Liver (tissue), 9 donors: ENCODE measurements around the gene CAPN7. TPM values are rescaled to one million over a fixed set of nuclear protein-coding genes. Genes with fewer than 3 reads are reported as not detected.

Experiments
- DNase-seq: peaks from one replicate; pipeline ENCODE4 v3.0.0-alpha.2; 2017; ENCODE audit warnings: low spot score
- H3K27ac ChIP-seq, 2 donors: one replicate each; pipeline ENCODE4 v1.7.0; 2013; ENCODE audit warnings: inconsistent platforms in 2 of 2, low read length in 2 of 2, control low read depth in 1 of 2, low read depth in 1 of 2, mild to moderate bottlenecking in 1 of 2
- H3K27me3 ChIP-seq, 4 donors: one replicate each; pipeline versions ENCODE4 v1.6.1 to v1.7.0; 2013; ENCODE audit warnings: low read length in 3 of 4, inconsistent platforms in 1 of 4, mild to moderate bottlenecking in 1 of 4, moderate library complexity in 1 of 4; ENCODE audit not compliant: control insufficient read depth in 4 of 4, insufficient read depth in 4 of 4
- H3K36me3 ChIP-seq, 4 donors: one replicate each; pipeline versions ENCODE4 v1.6.1 to v1.7.0; 2013; ENCODE audit warnings: low read length in 3 of 4, mild to moderate bottlenecking in 3 of 4, low read depth in 1 of 4, moderate library complexity in 1 of 4; ENCODE audit not compliant: control insufficient read depth in 4 of 4, insufficient read depth in 3 of 4
- H3K4me1 ChIP-seq, 4 donors: one replicate each; pipeline versions ENCODE4 v1.6.1 to v1.7.0; 2013; ENCODE audit warnings: low read length in 3 of 4, mild to moderate bottlenecking in 3 of 4, moderate library complexity in 1 of 4; ENCODE audit not compliant: control insufficient read depth in 4 of 4, insufficient read depth in 4 of 4
- H3K4me3 ChIP-seq, 3 donors: one replicate each; pipeline versions ENCODE4 v1.6.1 to v1.7.0; 2013; ENCODE audit warnings: low read length in 3 of 3, control low read depth in 1 of 3, low read depth in 1 of 3, mild to moderate bottlenecking in 1 of 3
- H3K9ac ChIP-seq, 2 donors: one replicate each; pipeline ENCODE4 v1.7.0; 2013; ENCODE audit warnings: low read length in 2 of 2, mild to moderate bottlenecking in 2 of 2, moderate library complexity in 2 of 2, control low read depth in 1 of 2, low read depth in 1 of 2
- H3K9me3 ChIP-seq, 4 donors: one replicate each; pipeline versions ENCODE4 v1.6.1 to v1.7.0; 2013; ENCODE audit warnings: low read length in 3 of 4; ENCODE audit not compliant: control insufficient read depth in 4 of 4
- CTCF ChIP-seq: fragments of 150-350 bp; IDR thresholded peaks from 2 replicates; pipeline ENCODE4 v1.5.1; 2017; ENCODE audit warnings: improper control_type of control experiment, low read depth, low read length; ENCODE audit not compliant: missing input control
- EGR1 ChIP-seq, 2 donors: IDR thresholded peaks; 2 replicates each; pipeline ENCODE4 v1.6.1; 2016 to 2018; ENCODE audit warnings: antibody characterized with exemption in 2 of 2, low read depth in 2 of 2
- FOXA1 ChIP-seq: IDR thresholded peaks from 2 replicates; pipeline ENCODE4 v1.6.1; 2016; ENCODE audit warnings: antibody characterized with exemption
- FOXA2 ChIP-seq: IDR thresholded peaks from 2 replicates; pipeline ENCODE4 v1.6.1; 2016; ENCODE audit warnings: antibody characterized with exemption
- GABPA ChIP-seq, 2 donors: IDR thresholded peaks in 1 of 2; conservative IDR thresholded peaks in 1 of 2; 2 replicates each; pipeline ENCODE4 v1.6.1; 2016; ENCODE audit warnings: antibody characterized with exemption in 2 of 2, mild to moderate bottlenecking in 1 of 2, moderate library complexity in 1 of 2
- HNF4A ChIP-seq, 2 donors: conservative IDR thresholded peaks; 2 replicates each; pipeline ENCODE4 v1.6.1; 2016; ENCODE audit warnings: antibody characterized with exemption in 2 of 2, mild to moderate bottlenecking in 2 of 2
- HNF4G ChIP-seq: IDR thresholded peaks from 2 replicates; pipeline ENCODE4 v1.6.1; 2016; ENCODE audit warnings: antibody characterized with exemption
- JUND ChIP-seq, 2 donors: IDR thresholded peaks; 2 replicates each; pipeline ENCODE4 v1.6.1; 2016; ENCODE audit warnings: antibody characterized with exemption in 2 of 2
- RAD21 ChIP-seq, 2 donors: IDR thresholded peaks; 2 replicates each; pipeline ENCODE4 v1.6.1; 2016; ENCODE audit warnings: antibody characterized with exemption in 2 of 2, mild to moderate bottlenecking in 2 of 2
- REST ChIP-seq: IDR thresholded peaks from 2 replicates; pipeline ENCODE4 v1.6.1; 2016; ENCODE audit warnings: antibody characterized with exemption, mild to moderate bottlenecking
- RXRA ChIP-seq, 2 donors: IDR thresholded peaks; 2 replicates each; pipeline ENCODE4 v1.6.1; 2017 to 2018; ENCODE audit warnings: antibody characterized with exemption in 2 of 2, mild to moderate bottlenecking in 1 of 2
- SP1 ChIP-seq: IDR thresholded peaks from 2 replicates; pipeline ENCODE4 v1.6.1; 2018; ENCODE audit warnings: antibody characterized with exemption, mild to moderate bottlenecking
- TAF1 ChIP-seq: conservative IDR thresholded peaks from 2 replicates; pipeline ENCODE4 v1.6.1; 2016; ENCODE audit warnings: antibody characterized with exemption, mild to moderate bottlenecking
- YY1 ChIP-seq: IDR thresholded peaks from 2 replicates; pipeline ENCODE4 v1.6.1; 2016; ENCODE audit warnings: antibody characterized with exemption, mild to moderate bottlenecking
- ZBTB33 ChIP-seq: IDR thresholded peaks from 2 replicates; pipeline ENCODE4 v1.6.1; 2016; ENCODE audit warnings: antibody characterized with exemption
- WGBS: extraction: QIAGEN DNeasy Blood & Tissue Kit; methylation state at CpG from one replicate; pipeline ENCODE4 v1.1.7; 2013; 5-methylcytosine and 5-hydroxymethylcytosine counted together
- polyA plus RNA-seq, 2 donors: library from polyadenylated mRNA; stranded (reverse) in 1 of 2; unstranded in 1 of 2; fragments of 200-250 nt in 1 of 2; fragments of >200 nt in 1 of 2; fragmentation: Nextera tagmentation in 1 of 2; extraction: Ambion mirVana in 1 of 2; gene quantifications; one replicate each; pipeline versions ENCODE4 v1.2.1 to v1.2.3, GENCODE V29; 2013 to 2015
- total RNA-seq, 2 donors: library from RNA; depleted of rRNA; stranded (reverse); fragments of >200 nt; gene quantifications; one replicate each; pipeline ENCODE4 v1.2.3, GENCODE V29; 2014
- donor health status: healthy.
- donor health status: healthy.
- donor health status: healthy.
- donor health status: healthy.
- donor health status: healthy.

Gene CAPN7
- total and polyA plus RNA-seq, 4 donors, result 9.5 to 41.9 (median 17.9) TPM

GRCh38 chr3:15272426-15273196 lies 66.6 kb downstream of the CAPN7 start:
- WGBS, result 83% methylated on average over 7 of the region's 7 CpGs
- Histone ChIP-seq H3K4me3 (no peak overlapping the region), H3K9me3 (no peaks in the 10 kb centered on the region), H3K27ac (peak overlapping the region; percentile 8 to 64), H3K27me3 (no peaks in the 10 kb centered on the region), H3K36me3 (no peaks in the 10 kb centered on the region), H3K4me1 (peaks cover 0 to 7% (median 2%) of the 10 kb centered on the region in 4 donors), H3K9ac (no peak overlapping the region)
- TF ChIP-seq CTCF (no peak), RXRA (IDR thresholded peaks at IDR 0.05) (no peak), EGR1 (IDR thresholded peaks at IDR 0.05; ENCODE audit: low read depth in 2 of 2) (no peak), SP1 (no peak), FOXA2 (no peak), TAF1 (no peak), YY1 (no peak), GABPA (IDR thresholded peaks at IDR 0.05 in 1 of 2, conservative IDR thresholded peaks at IDR 0.05 in 1 of 2) (no peak), JUND (IDR thresholded peaks at IDR 0.05) (no peak), REST (no peak), HNF4G (no peak), ZBTB33 (no peak)
- DNase-seq, result no peak

- no peak overlapping the region for H3K9ac ChIP-seq
- H3K9me3 ChIP-seq, result no peaks in the 10 kb centered on the region
- DNase-seq, result no peak
- no peak overlapping the region for H3K4me3 ChIP-seq
- H3K27ac ChIP-seq, result peak overlapping the region in 1 of 2 donors; percentile 32
- WGBS, result 81% methylated on average over 5 of the region's 5 CpGs
- H3K27me3 ChIP-seq, result no peaks in the 10 kb centered on the region
- peaks cover 0 to 2% (median under 1%) of the 10 kb centered on the region in 4 donors for H3K4me1 ChIP-seq
- no peaks in the 10 kb centered on the region for H3K36me3 ChIP-seq
- no peak for TF ChIP-seq FOXA1
- TF ChIP-seq EGR1 (IDR thresholded peaks at IDR 0.05; ENCODE audit: low read depth in 2 of 2), result no peak
- TF ChIP-seq SP1, result no peak
- TF ChIP-seq RXRA (IDR thresholded peaks at IDR 0.05), result no peak
- no peak for TF ChIP-seq JUND (IDR thresholded peaks at IDR 0.05)
- TF ChIP-seq GABPA (IDR thresholded peaks at IDR 0.05 in 1 of 2, conservative IDR thresholded peaks at IDR 0.05 in 1 of 2), result no peak
- no peak for TF ChIP-seq CTCF
- TF ChIP-seq TAF1, result no peak
- no peak for TF ChIP-seq ZBTB33
- TF ChIP-seq RAD21 (IDR thresholded peaks at IDR 0.05), result no peak
- no peak for TF ChIP-seq HNF4A (conservative IDR thresholded peaks at IDR 0.05)
- TF ChIP-seq FOXA2, result no peak
Observed at GRCh38 chr3:15273227-15273626, 67.2 kb downstream of the CAPN7 start.
